PFSK-1 (cell line): ENCODE results near the gene AXIN2.

Source experiments
- FOXP2 ChIP-seq: optimal IDR thresholded peaks from 2 replicates; pipeline ENCODE3; 2011; ENCODE audit warnings: borderline replicate concordance, control low read depth, inconsistent platforms; ENCODE audit not compliant: insufficient read depth; ENCODE audit errors: extremely low read length, extremely low read depth
- POLR2AphosphoS5 ChIP-seq: IDR thresholded peaks from 2 replicates; pipeline ENCODE4 v1.6.1; 2012; ENCODE audit warnings: low read depth, mild to moderate bottlenecking, control low read depth, low read length, moderate library complexity
- REST ChIP-seq, 2 experiments: IDR thresholded peaks; 2 replicates each; pipeline versions ENCODE4 v1.6.1 to v1.8.0; 2011 to 2012; ENCODE audit warnings: low read depth in 2 of 2, low read length in 2 of 2, control low read depth in 1 of 2, inconsistent platforms in 1 of 2, mild to moderate bottlenecking in 1 of 2, moderate library complexity in 1 of 2; ENCODE audit not compliant: insufficient read depth in 1 of 2
- SIN3A ChIP-seq: IDR thresholded peaks from 2 replicates; pipeline ENCODE4 v1.6.1; 2012; ENCODE audit warnings: mild to moderate bottlenecking, low read length, moderate library complexity, borderline replicate concordance; ENCODE audit not compliant: insufficient read depth
- TAF1 ChIP-seq: IDR thresholded peaks from 2 replicates; pipeline ENCODE4 v1.6.1; 2012; ENCODE audit warnings: low read length, control low read depth, borderline replicate concordance; ENCODE audit not compliant: insufficient read depth

Gene AXIN2

GRCh38 chr17:65560628-65561451 is 608 bp downstream of the AXIN2 start:
- TF ChIP-seq POLR2AphosphoS5: no peak
- no peak for TF ChIP-seq SIN3A
- TF ChIP-seq FOXP2: no peak
- no peak for TF ChIP-seq REST (IDR thresholded peaks at IDR 0.05; ENCODE audit: insufficient read depth in 1 of 2, low read depth in 2 of 2, low read length in 2 of 2)
- no peak for TF ChIP-seq TAF1

- no peak for TF ChIP-seq POLR2AphosphoS5
- no peak for TF ChIP-seq TAF1
- TF ChIP-seq REST (IDR thresholded peaks at IDR 0.05; ENCODE audit: insufficient read depth in 1 of 2, low read depth in 2 of 2, low read length in 2 of 2): no peak
- no peak for TF ChIP-seq FOXP2
Measured at GRCh38 chr17:65559804-65560627, 1.4 kb downstream of the AXIN2 start.

- no peak for TF ChIP-seq SIN3A
- TF ChIP-seq REST (IDR thresholded peaks at IDR 0.05; ENCODE audit: insufficient read depth in 1 of 2, low read depth in 2 of 2, low read length in 2 of 2): no peak
- TF ChIP-seq TAF1: no peak
- TF ChIP-seq POLR2AphosphoS5: no peak
- no peak for TF ChIP-seq FOXP2
Measured at GRCh38 chr17:65559461-65559803, 2.0 kb downstream of the AXIN2 start.

GRCh38 chr17:65558683-65559460 is 2.6 kb downstream of the AXIN2 start:
- TF ChIP-seq TAF1: no peak
- TF ChIP-seq FOXP2: no peak
- no peak for TF ChIP-seq REST (IDR thresholded peaks at IDR 0.05; ENCODE audit: insufficient read depth in 1 of 2, low read depth in 2 of 2, low read length in 2 of 2)
- TF ChIP-seq POLR2AphosphoS5: no peak
- TF ChIP-seq SIN3A: no peak
